Measurements from ENCODE around the gene SLC15A4. TPM values are rescaled to one million over a fixed set of nuclear protein-coding genes. Genes with fewer than 3 reads are reported as not detected.

Gene SLC15A4
- total RNA-seq, 2 experiments from 2014 or later, result 24.9 to 28.4 TPM

- no peaks in the 10 kb centered on the region for H3K36me3 Mint-ChIP-seq (ENCODE audit: low read depth)
- peak overlapping the region; percentile 28 for H3K4me3 Mint-ChIP-seq
- no peaks in the 10 kb centered on the region for H3K27me3 Mint-ChIP-seq
- DNase-seq, result no peak
- peaks cover 17% of the 10 kb centered on the region for H3K4me1 Mint-ChIP-seq
- no peaks in the 10 kb centered on the region for H3K9me3 Mint-ChIP-seq
- POLR2A ChIA-PET, result interaction anchor here (1.1 kb wide), 1 partner anchor 84 kb away, joined by 6 read pairs; no protein-coding TSS in a partner anchor
- CTCF ChIA-PET, result interaction anchor here (0.6 to 1.8 kb wide), 2 partner anchors 11 to 56 kb away, joined by 4 to 5 read pairs; no protein-coding TSS in a partner anchor
- peak overlapping the region; percentile 83 for H3K27ac Mint-ChIP-seq
Measured at GRCh38 chr12:128830505-128830893, 6.7 kb upstream of the SLC15A4 start.

- H3K27ac Mint-ChIP-seq, result peak overlapping the region; percentile 83
- H3K4me3 Mint-ChIP-seq, result peak overlapping the region; percentile 28
- no peaks in the 10 kb centered on the region for H3K27me3 Mint-ChIP-seq
- peaks cover 18% of the 10 kb centered on the region for H3K4me1 Mint-ChIP-seq
- ChIA-PET CTCF (interaction anchor here (0.6 to 1.8 kb wide), 3 partner anchors 10 to 56 kb away, joined by 4 to 5 read pairs (median 4); no protein-coding TSS in a partner anchor), POLR2A (interaction anchor here (1.1 kb wide), 1 partner anchor 85 kb away, joined by 6 read pairs; no protein-coding TSS in a partner anchor)
- peak; percentile 9 for DNase-seq
- no peaks in the 10 kb centered on the region for H3K9me3 Mint-ChIP-seq
- H3K36me3 Mint-ChIP-seq (ENCODE audit: low read depth), result no peaks in the 10 kb centered on the region
Measured at GRCh38 chr12:128829861-128830504, 6.2 kb upstream of the SLC15A4 start.

- POLR2A ChIA-PET, result no interaction called here
- Mint-ChIP-seq H3K4me1 (peaks cover 26% of the 10 kb centered on the region), H3K27me3 (no peaks in the 10 kb centered on the region), H3K9me3 (no peaks in the 10 kb centered on the region), H3K27ac (no peak overlapping the region), H3K36me3 (ENCODE audit: low read depth) (no peaks in the 10 kb centered on the region), H3K4me3 (no peak overlapping the region)
- CTCF ChIA-PET, result interaction anchor here (0.6 kb wide), 1 partner anchor 484 kb away, joined by 3 read pairs; no protein-coding TSS in a partner anchor
- DNase-seq, result no peak
Measured at GRCh38 chr12:128827724-128828123, 4.0 kb upstream of the SLC15A4 start.

- ChIA-PET POLR2A (interaction anchor here (0.7 kb wide), 1 partner anchor 15 kb away, joined by 9 read pairs; no protein-coding TSS in a partner anchor), CTCF (interaction anchor here (1.2 kb wide), 1 partner anchor 11 kb away, joined by 3 read pairs; no protein-coding TSS in a partner anchor)
- H3K27ac Mint-ChIP-seq, result no peak overlapping the region
- H3K27me3 Mint-ChIP-seq, result no peaks in the 10 kb centered on the region
- H3K36me3 Mint-ChIP-seq (ENCODE audit: low read depth), result peaks cover 10% of the 10 kb centered on the region
- H3K4me3 Mint-ChIP-seq, result no peak overlapping the region
- H3K9me3 Mint-ChIP-seq, result no peaks in the 10 kb centered on the region
- no peak for DNase-seq
- peaks cover 39% of the 10 kb centered on the region for H3K4me1 Mint-ChIP-seq
Measured at GRCh38 chr12:128825835-128826234, 2.1 kb upstream of the SLC15A4 start.

- DNase-seq, result no peak
- ChIA-PET CTCF (interaction anchor here (0.6 kb wide), 1 partner anchor 27 kb away, joined by 4 read pairs; no protein-coding TSS in a partner anchor), POLR2A (interaction anchor here (0.7 kb wide), 1 partner anchor 88 kb away, joined by 3 read pairs; no protein-coding TSS in a partner anchor)
- Mint-ChIP-seq H3K4me1 (peaks cover 42% of the 10 kb centered on the region), H3K27me3 (no peaks in the 10 kb centered on the region), H3K9me3 (no peaks in the 10 kb centered on the region), H3K36me3 (ENCODE audit: low read depth) (peaks cover 19% of the 10 kb centered on the region), H3K4me3 (peak overlapping the region; percentile 80), H3K27ac (peak overlapping the region; percentile 88)
Measured at GRCh38 chr12:128823216-128823915, 392 bp downstream of the SLC15A4 start.

- H3K4me3 Mint-ChIP-seq, result peak overlapping the region; percentile 44
- CTCF ChIA-PET, result interaction anchor here (1.5 to 1.8 kb wide), 2 partner anchors 9 to 10 kb away, joined by 3 to 5 read pairs; no protein-coding TSS in a partner anchor
- H3K9me3 Mint-ChIP-seq, result no peaks in the 10 kb centered on the region
- H3K27me3 Mint-ChIP-seq, result no peaks in the 10 kb centered on the region
- peak; percentile 33 for DNase-seq
- peaks cover 24% of the 10 kb centered on the region for H3K36me3 Mint-ChIP-seq (ENCODE audit: low read depth)
- POLR2A ChIA-PET, result no interaction called here
- H3K27ac Mint-ChIP-seq, result peak overlapping the region; percentile 84
- peaks cover 61% of the 10 kb centered on the region for H3K4me1 Mint-ChIP-seq
Measured at GRCh38 chr12:128820723-128821432, 2.9 kb downstream of the SLC15A4 start.

GRCh38 chr12:128820253-128820652, 3.5 kb downstream of the SLC15A4 start:
- no peaks in the 10 kb centered on the region for H3K9me3 Mint-ChIP-seq
- no peak for DNase-seq
- H3K4me3 Mint-ChIP-seq, result no peak overlapping the region
- H3K27ac Mint-ChIP-seq, result no peak overlapping the region
- H3K4me1 Mint-ChIP-seq, result peaks cover 64% of the 10 kb centered on the region
- ChIA-PET CTCF (interaction anchor here (1.5 to 1.8 kb wide), 2 partner anchors 9 to 11 kb away, joined by 3 to 5 read pairs; no protein-coding TSS in a partner anchor), POLR2A (no interaction called here)
- H3K36me3 Mint-ChIP-seq (ENCODE audit: low read depth), result peaks cover 24% of the 10 kb centered on the region
- no peaks in the 10 kb centered on the region for H3K27me3 Mint-ChIP-seq

- ChIA-PET CTCF (interaction anchor here (1.2 to 1.8 kb wide), 2 partner anchors 9 to 10 kb away, joined by 3 to 5 read pairs; no protein-coding TSS in a partner anchor), POLR2A (no interaction called here)
- no peak for DNase-seq
- H3K27me3 Mint-ChIP-seq, result no peaks in the 10 kb centered on the region
- H3K4me3 Mint-ChIP-seq, result no peak overlapping the region
- no peaks in the 10 kb centered on the region for H3K9me3 Mint-ChIP-seq
- peaks cover 58% of the 10 kb centered on the region for H3K4me1 Mint-ChIP-seq
- H3K36me3 Mint-ChIP-seq (ENCODE audit: low read depth), result peaks cover 30% of the 10 kb centered on the region
- H3K27ac Mint-ChIP-seq, result no peak overlapping the region
Measured at GRCh38 chr12:128819293-128820144, 4.2 kb downstream of the SLC15A4 start.

GRCh38 chr12:128818065-128819022, 5.4 kb downstream of the SLC15A4 start:
- H3K27ac Mint-ChIP-seq, result peak overlapping the region; percentile 31
- no peak for DNase-seq
- H3K4me1 Mint-ChIP-seq, result peaks cover 61% of the 10 kb centered on the region
- H3K27me3 Mint-ChIP-seq, result no peaks in the 10 kb centered on the region
- H3K9me3 Mint-ChIP-seq, result no peaks in the 10 kb centered on the region
- ChIA-PET POLR2A (no interaction called here), CTCF (interaction anchor here (0.6 to 1.2 kb wide), 3 partner anchors 8 to 152 kb away, joined by 3 read pairs; no protein-coding TSS in a partner anchor)
- peaks cover 42% of the 10 kb centered on the region for H3K36me3 Mint-ChIP-seq (ENCODE audit: low read depth)
- no peak overlapping the region for H3K4me3 Mint-ChIP-seq

- Mint-ChIP-seq H3K27ac (no peak overlapping the region), H3K4me3 (no peak overlapping the region), H3K4me1 (peaks cover 63% of the 10 kb centered on the region), H3K9me3 (no peaks in the 10 kb centered on the region), H3K36me3 (ENCODE audit: low read depth) (peaks cover 48% of the 10 kb centered on the region), H3K27me3 (no peaks in the 10 kb centered on the region)
- no peak for DNase-seq
- ChIA-PET POLR2A (no interaction called here), CTCF (interaction anchor here (1.1 kb wide), 1 partner anchor 45 kb away, joined by 3 read pairs; no protein-coding TSS in a partner anchor)
Measured at GRCh38 chr12:128817111-128818015, 6.4 kb downstream of the SLC15A4 start.
